Mucosa of descending colon (tissue), 3 donors: ENCODE data around the gene FAM180B. TPM values are rescaled to one million over a fixed set of nuclear protein-coding genes. Genes with fewer than 3 reads are reported as not detected.
A peak's percentile ranks its signal among the peaks of the same experiment; 100 is the strongest.

Experiments used
- ATAC-seq: fragments of 200-7000 bp; cut with Tn5 transposase; one replicate; pipeline ENCODE4 v1.9.1; 2020; ENCODE audit warnings: mild to moderate bottlenecking, moderate library complexity
- DNase-seq, 3 donors: peaks; one replicate each; pipeline ENCODE4 v3.0.0-alpha.2; 2020
- H3K36me3 ChIP-seq: fragments of 200-600 bp; one replicate; pipeline ENCODE4 v1.8.0; 2021; ENCODE audit warnings: low read depth, mild to moderate bottlenecking
- H3K4me1 ChIP-seq: fragments of 200-600 bp; one replicate; pipeline ENCODE4 v1.8.0; 2021; ENCODE audit warnings: low read depth, mild to moderate bottlenecking
- H3K4me3 ChIP-seq: fragments of 200-600 bp; one replicate; pipeline ENCODE4 v1.8.0; 2021; ENCODE audit warnings: mild to moderate bottlenecking
- H3K9me3 ChIP-seq: fragments of 200-600 bp; one replicate; pipeline ENCODE4 v1.8.0; 2021; ENCODE audit warnings: mild to moderate bottlenecking
- CTCF ChIP-seq: fragments of 200-600 bp; IDR thresholded peaks from one replicate; pipeline ENCODE4 v1.8.0; 2022; ENCODE audit warnings: antibody characterized with exemption, mild to moderate bottlenecking
- intact Hi-C, 2 donors: fragments of 100-400 bp; cut with DNase I in 1 of 2; cut with micrococcal nuclease in 1 of 2; formaldehyde crosslinking; loops; one replicate each; pipeline versions ENCODE4 v1.11.0 to v1.11.1; 2022; cut with DNase I, micrococcal nuclease
- total RNA-seq, 3 donors: library from RNA; stranded (reverse); fragmentation: NEBNext Ultra II Directional in 2 of 3; extraction: Animal tissue kit (Norgen Biotek cat#: 25700) in 2 of 3; gene quantifications; one replicate each; pipeline versions ENCODE4 v1.2.1 to v1.2.4, GENCODE V29; 2021 to 2023
- donor health status: DM: no; HTN: no; CAD: no; lungs with moderate emphysema.
- donor health status: DM: no; HTN: no; CAD: no.
- donor health status: DM: no; HTN: yes; CAD: no.

FAM180B gene
- total RNA-seq, 3 donors from 2014 or later: 0.36 to 0.51 TPM; not detected in 1

DNA sequence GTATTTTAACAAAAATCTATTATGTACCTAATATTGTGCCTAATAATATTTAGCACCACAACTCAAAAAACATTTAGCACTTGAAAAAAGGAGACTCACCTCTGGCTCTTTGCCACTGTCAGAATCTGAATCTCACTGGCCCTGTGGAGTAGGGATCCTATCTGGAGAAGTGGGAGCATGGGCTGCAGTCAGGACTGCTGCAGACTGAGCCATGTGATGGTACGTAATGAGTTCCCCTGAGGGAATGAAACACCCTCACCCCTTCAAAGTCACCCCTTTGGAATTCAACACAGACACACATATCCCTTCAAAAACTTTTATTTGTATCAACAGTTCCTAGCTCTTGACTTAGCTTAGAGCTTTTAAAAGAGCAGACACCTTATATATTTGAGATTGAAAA lies 14.6 kb upstream of the FAM180B start:
- Histone ChIP-seq H3K4me3 (no peak overlapping the region), H3K36me3 (peaks cover 3% of the 10 kb centered on the region), H3K9me3 (no peaks in the 10 kb centered on the region), H3K4me1 (no peaks in the 10 kb centered on the region)
- no peak for DNase-seq
- intact Hi-C loops: no loop called here
- TF ChIP-seq CTCF: no peak
- no peak for ATAC-seq

DNA sequence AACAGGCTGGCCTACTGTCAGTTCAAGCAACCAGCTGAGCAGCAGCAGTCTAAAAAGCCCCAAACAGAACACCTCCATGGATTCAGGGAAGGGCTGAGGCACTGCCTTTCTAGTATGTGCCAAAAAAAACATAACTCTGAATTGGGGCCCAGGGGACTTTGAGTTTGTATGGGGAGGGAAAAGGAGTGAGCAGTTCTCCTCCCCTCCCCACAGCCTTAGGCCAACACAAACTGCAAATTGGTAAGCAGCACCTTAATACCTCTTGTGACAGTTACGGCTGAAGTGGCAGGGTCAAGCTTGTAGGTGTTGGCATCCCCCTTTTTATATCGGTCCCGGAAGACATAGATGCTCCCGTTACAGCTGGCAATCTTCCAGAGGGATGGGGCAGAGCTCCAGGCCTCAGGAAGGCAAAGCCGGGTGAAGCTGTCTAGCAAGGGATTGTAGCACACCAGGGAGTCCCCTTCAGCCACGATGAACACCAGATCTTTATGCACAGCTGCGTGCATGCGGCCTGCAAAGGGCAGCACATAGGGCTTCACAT lies 13.7 kb upstream of the FAM180B start:
- peaks cover 3% of the 10 kb centered on the region for H3K36me3 ChIP-seq
- peaks cover 7% of the 10 kb centered on the region for H3K4me1 ChIP-seq
- no peak overlapping the region for H3K4me3 ChIP-seq
- DNase-seq (no peak), ATAC-seq (no peak)
- no peak for TF ChIP-seq CTCF
- H3K9me3 ChIP-seq: no peaks in the 10 kb centered on the region
- intact Hi-C loops: no loop called here

DNA sequence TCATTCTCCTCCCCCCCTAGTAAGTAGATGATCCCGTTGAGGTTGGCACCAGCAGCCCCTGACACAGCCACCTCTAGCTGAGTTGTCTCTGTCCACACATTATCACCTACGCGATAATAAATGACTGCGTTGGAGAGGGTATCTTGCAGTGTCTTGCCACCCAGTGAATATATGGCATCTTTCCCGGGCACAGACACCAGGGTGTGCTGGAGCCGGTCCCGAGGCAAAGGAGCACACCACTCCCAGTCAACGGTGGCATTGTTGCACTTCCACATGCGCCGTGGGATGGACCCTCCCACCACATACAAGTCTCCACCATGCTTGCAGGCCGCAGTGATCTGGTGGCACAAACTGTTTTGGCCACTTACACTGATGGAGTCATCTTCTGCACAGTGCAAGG lies 13.2 kb upstream of the FAM180B start:
- H3K9me3 ChIP-seq: no peaks in the 10 kb centered on the region
- no peak overlapping the region for H3K4me3 ChIP-seq
- ATAC-seq (no peak), DNase-seq (no peak)
- H3K4me1 ChIP-seq: peaks cover 12% of the 10 kb centered on the region
- no peak for TF ChIP-seq CTCF
- peaks cover 3% of the 10 kb centered on the region for H3K36me3 ChIP-seq
- intact Hi-C loops: no loop called here

GRCh38 chr11:47577460-47578041 lies 8.9 kb upstream of the FAM180B start:
- intact Hi-C loops: no loop called here
- peaks cover 14% of the 10 kb centered on the region for H3K36me3 ChIP-seq

DNA sequence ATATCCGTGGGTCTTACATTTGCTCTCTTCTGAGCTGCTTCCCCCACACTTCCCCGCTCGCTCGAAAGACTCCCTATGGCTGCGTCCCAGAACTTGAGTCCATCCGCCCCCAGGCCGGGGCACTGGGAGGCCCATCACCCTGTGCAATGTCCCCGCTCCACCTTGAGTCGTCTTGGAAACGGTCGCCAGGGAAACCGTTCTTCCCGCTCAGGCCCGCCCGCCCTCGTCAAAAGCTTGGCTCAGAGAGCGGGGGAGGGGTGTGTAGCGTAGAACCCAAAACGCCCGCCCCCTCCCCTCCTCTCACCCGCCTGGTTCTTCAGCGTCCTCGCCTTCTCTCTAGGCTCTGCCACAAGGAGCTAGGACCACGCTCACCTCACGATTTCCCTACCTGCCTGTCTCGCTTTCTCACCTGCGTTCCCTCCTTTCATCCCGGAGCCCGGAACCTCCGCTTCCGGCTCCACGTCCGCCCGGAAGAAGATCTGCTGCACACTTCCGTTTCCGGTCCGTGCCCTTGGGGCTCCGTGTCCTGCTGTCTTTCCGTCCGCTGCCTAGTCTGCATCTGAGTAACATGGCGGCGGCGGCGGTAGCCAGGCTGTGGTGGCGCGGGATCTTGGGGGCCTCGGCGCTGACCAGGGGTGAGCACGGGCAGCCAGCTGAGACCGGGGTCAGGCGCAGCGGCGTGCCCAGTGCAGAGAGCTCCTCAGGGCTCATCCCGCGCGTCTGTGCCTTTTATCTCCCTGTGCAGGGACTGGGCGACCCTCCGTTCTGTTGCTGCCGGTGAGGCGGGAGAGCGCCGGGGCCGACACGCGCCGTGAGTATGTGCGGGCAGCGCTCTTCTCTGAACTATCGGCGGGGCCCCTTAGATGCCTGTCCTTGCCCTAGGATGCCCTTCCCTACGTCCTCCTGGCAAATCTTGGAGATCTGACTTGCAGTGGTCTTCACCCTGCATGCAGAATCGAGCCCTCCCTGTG lies 7.7 kb upstream of the FAM180B start, which contains the start of the genes KBTBD4 and NDUFS3:
KBTBD4 (minus strand) TSS at position 447 of the 971 bp plus-strand sequence; CDS start at position 428, 19 bp downstream.
NDUFS3 (plus strand) TSS at position 551 of the 971 bp plus-strand sequence; CDS start at position 569, 18 bp downstream.
- H3K4me3 ChIP-seq: peak within 1 kb of the TSS; percentile 88
- H3K9me3 ChIP-seq: no peaks in the 10 kb centered on the region
- peak; percentile 92 to 94 (median 93) for DNase-seq
- peaks cover 12% of the 10 kb centered on the region for H3K4me1 ChIP-seq
- peaks cover 16% of the 10 kb centered on the region for H3K36me3 ChIP-seq
- intact Hi-C loops: no loop called here
- no peak for TF ChIP-seq CTCF
- peak; percentile 99 for ATAC-seq

More at GRCh38 chr11:47577460-47578041, 8.9 kb upstream of the FAM180B start:
- TF ChIP-seq CTCF: no peak
- no peak overlapping the region for H3K4me3 ChIP-seq
- H3K9me3 ChIP-seq: no peaks in the 10 kb centered on the region
- ATAC-seq (no peak), DNase-seq (no peak)
- H3K4me1 ChIP-seq: peaks cover 12% of the 10 kb centered on the region
